HUES6 (cell line): ENCODE measurements around the gene B4GALNT2.
"Not testable (repeated sequence)": the region's sequence is repeated elsewhere in the genome, so short reads cannot be mapped to it uniquely, and the experiment has no call there.

Experiments used
- H3K27ac ChIP-seq: 2 replicates; pipeline ENCODE4 v1.7.0; 2013; ENCODE audit warnings: low read depth, mild to moderate bottlenecking, low read length, inconsistent platforms
- H3K27me3 ChIP-seq: 2 replicates; pipeline ENCODE4 v1.6.1; 2013; ENCODE audit warnings: low read length; ENCODE audit not compliant: control insufficient read depth, insufficient read depth
- H3K36me3 ChIP-seq: 2 replicates; pipeline ENCODE4 v1.6.1; 2013; ENCODE audit warnings: low read length; ENCODE audit not compliant: control insufficient read depth, insufficient read depth
- H3K4me1 ChIP-seq: 2 replicates; pipeline ENCODE4 v1.6.1; 2013; ENCODE audit warnings: low read length; ENCODE audit not compliant: control insufficient read depth, insufficient read depth
- H3K4me3 ChIP-seq: 2 replicates; pipeline ENCODE4 v1.5.1; 2013; ENCODE audit warnings: low read depth, low read length
- H3K9ac ChIP-seq: one replicate; pipeline ENCODE4 v1.6.1; 2013; ENCODE audit warnings: mild to moderate bottlenecking, low read length
- H3K9me3 ChIP-seq: 2 replicates; pipeline ENCODE4 v1.6.1; 2013; ENCODE audit warnings: low read depth, low read length; ENCODE audit not compliant: control insufficient read depth, insufficient read depth

B4GALNT2 gene

DNA sequence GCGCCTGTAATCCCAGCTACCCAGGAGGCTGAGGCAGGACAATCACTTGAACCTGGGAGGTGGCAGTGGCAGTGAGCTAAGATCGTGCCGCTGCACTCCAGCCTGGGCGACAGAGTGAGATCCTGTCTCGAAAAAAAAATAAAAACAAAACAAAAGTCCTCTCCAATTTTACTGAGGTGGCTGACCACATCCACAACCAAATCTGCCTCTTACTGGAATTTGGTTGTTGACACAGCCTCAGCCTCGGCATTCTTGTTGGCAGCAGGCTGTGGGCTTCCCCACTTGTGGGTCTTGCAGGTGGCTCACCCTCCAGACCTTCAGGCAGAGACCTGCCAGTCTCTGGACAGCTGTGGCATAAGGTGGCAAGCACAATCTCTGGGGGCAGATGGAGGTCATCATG is 15.6 kb downstream of the B4GALNT2 start:
- Histone ChIP-seq H3K9me3 (no peaks in the 10 kb centered on the region), H3K27me3 (no peaks in the 10 kb centered on the region), H3K9ac (no peak overlapping the region), H3K27ac (no peak overlapping the region), H3K4me1 (no peaks in the 10 kb centered on the region), H3K36me3 (no peaks in the 10 kb centered on the region), H3K4me3 (no peak overlapping the region)

DNA sequence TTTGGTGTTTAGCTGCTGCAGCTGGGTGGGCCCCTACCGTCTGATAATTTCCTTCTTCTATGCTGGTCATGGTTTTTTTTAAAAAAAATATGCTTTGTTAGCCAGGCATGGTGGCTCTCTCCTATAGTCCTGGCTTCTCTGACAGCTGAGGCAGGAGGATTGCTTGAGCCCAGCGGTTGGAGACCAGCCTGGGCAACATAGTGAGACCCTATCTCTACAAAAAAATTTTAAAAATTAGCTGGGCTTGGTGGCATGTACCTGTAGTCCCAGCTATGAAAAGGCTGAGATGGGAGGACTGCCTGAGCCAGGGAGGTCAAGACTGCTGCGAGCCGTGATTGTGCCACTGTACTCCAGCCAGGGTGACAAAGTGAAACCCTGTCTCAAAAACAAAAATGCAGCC is 19.4 kb downstream of the B4GALNT2 start:
- no peaks in the 10 kb centered on the region for H3K9me3 ChIP-seq
- no peaks in the 10 kb centered on the region for H3K4me1 ChIP-seq
- H3K27ac ChIP-seq = no peak overlapping the region
- no peak overlapping the region for H3K4me3 ChIP-seq
- no peak overlapping the region for H3K9ac ChIP-seq
- no peaks in the 10 kb centered on the region for H3K36me3 ChIP-seq
- no peaks in the 10 kb centered on the region for H3K27me3 ChIP-seq

DNA sequence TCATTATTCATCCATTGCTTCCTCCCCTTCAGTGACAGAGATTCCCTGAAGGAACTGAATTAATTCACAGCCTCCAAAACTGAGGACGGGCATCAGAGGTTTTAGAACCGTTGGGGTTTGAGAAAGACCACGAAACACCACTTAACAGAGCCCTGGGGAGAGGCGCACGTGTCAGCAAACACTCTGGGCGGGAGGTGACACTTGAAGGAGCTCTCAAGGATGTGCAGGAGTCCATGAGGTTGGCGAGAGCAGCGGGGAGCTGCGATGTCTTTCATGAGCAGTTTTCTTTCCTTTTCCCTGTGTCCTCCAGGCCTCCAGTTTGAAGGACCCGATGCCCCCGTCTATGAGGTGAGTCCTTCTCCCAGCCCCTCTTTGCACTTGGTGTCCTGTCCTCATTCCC is 23.7 kb downstream of the B4GALNT2 start:
- H3K36me3 ChIP-seq = no peaks in the 10 kb centered on the region
- no peaks in the 10 kb centered on the region for H3K9me3 ChIP-seq
- H3K27ac ChIP-seq = no peak overlapping the region
- peaks cover 6% of the 10 kb centered on the region; the same call in 1 of the 2 replicates for H3K4me1 ChIP-seq
- no peak overlapping the region for H3K4me3 ChIP-seq
- H3K9ac ChIP-seq = no peak overlapping the region
- H3K27me3 ChIP-seq = 0 out of 2 replicates have a peak, but pooled peaks cover 2% of the 10 kb centered on the region

DNA sequence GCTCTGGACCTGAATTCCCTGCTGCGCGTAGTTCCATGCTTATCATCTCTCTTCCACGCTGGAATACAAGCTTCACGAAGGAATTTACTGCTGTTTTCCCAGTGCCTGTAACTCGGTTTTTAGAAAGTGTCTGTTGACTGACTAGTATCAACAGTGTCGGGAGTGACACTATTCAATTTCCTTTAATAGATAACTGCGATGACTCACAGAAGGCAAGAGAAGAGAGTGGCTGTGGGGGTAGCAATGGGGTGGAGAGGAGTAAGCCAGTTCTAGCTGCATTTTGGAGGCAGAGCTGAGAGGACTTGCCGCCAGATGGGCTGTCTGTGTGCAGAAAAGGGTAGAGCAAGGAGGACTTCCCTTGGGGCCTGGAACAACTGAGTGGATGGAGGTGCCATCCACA is 25.2 kb downstream of the B4GALNT2 start:
- Histone ChIP-seq H3K27ac (no peak overlapping the region), H3K27me3 (0 out of 2 replicates have a peak, but pooled peaks cover 2% of the 10 kb centered on the region), H3K36me3 (no peaks in the 10 kb centered on the region)

DNA sequence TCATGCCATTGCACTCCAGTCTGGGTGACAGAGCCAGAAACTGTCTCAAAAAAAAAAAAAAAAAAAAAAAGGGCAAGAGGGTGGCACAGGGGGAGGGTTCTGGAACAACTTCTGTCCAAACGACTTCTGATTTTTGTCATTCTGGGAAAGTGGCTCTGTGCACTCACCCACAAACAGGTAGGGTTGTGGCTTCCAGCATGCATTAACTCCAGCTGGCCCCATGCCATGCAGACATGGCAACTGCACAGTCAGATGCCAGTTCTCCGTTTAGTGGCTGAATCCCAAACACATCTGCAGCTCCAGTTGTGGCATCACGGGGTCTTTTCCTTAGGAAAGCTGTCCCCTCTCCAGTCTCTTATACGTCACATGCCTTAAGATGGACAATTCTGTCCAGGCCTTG is 30.3 kb downstream of the B4GALNT2 start:
- H3K27me3 ChIP-seq = peaks cover 9% of the 10 kb centered on the region; the same call in 1 of the 2 replicates
- H3K9me3 ChIP-seq = no peaks in the 10 kb centered on the region
- H3K27ac ChIP-seq = no peak overlapping the region
- H3K9ac ChIP-seq = no peak overlapping the region
- peaks cover 3% of the 10 kb centered on the region; the same call in 1 of the 2 replicates for H3K4me1 ChIP-seq
- no peaks in the 10 kb centered on the region for H3K36me3 ChIP-seq
- H3K4me3 ChIP-seq = no peak overlapping the region

More for the DNA sequence above, 25.2 kb downstream of the B4GALNT2 start:
- Histone ChIP-seq H3K9me3 (no peaks in the 10 kb centered on the region), H3K4me3 (no peak overlapping the region), H3K9ac (no peak overlapping the region), H3K4me1 (peaks cover 6% of the 10 kb centered on the region; the same call in 1 of the 2 replicates)

DNA sequence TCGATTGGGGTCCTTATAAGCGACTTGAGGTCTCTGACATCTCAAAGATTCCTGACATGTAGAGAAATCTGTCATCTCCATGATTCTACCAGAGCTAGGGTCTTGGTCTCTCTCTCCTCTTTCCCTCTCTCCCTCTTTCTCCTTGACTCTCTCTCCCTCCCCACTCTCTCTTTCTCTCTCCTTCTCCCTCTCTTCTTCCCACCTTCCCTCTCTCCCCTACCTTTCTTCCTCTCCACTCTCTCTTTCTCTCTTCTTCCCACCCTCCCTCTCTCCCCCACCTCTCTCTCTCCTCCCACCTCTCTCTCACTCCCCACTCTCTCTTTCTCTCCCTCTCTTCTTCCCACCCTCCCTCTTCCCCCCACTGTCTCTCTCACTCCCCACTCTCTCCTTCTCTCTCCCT is 32.6 kb downstream of the B4GALNT2 start:
- no peaks in the 10 kb centered on the region for H3K36me3 ChIP-seq
- H3K4me3 ChIP-seq = no peak overlapping the region
- H3K9me3 ChIP-seq = peaks cover 10% of the 10 kb centered on the region
- H3K27ac ChIP-seq = no peak overlapping the region
- no peak overlapping the region for H3K9ac ChIP-seq
- no peaks in the 10 kb centered on the region for H3K4me1 ChIP-seq
- peaks cover 13% of the 10 kb centered on the region; the same call in 1 of the 2 replicates for H3K27me3 ChIP-seq

DNA sequence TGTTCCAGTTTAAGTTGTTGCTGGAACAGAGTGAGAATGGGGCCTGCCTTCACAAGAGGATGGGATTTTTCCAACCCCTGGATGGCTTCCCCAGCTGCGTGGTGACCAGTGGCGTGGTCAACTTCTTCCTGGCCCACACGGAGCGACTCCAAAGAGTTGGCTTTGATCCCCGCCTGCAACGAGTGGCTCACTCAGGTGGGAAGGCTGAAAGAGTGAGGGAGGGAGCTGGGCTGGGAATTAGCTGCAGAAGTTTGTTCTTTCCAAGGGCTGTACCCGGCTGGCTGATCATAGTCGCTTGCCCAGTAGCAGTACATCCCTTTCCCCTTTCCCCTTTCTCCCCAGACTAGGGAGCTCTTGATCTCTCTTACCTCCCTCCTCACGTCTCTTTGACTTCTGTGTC is 36.1 kb downstream of the B4GALNT2 start:
- Histone ChIP-seq H3K4me1 (no peaks in the 10 kb centered on the region), H3K9me3 (peaks cover 32% of the 10 kb centered on the region), H3K36me3 (no peaks in the 10 kb centered on the region), H3K9ac (no peak overlapping the region), H3K4me3 (no peak overlapping the region), H3K27ac (no peak overlapping the region), H3K27me3 (peaks cover 13% of the 10 kb centered on the region; the same call in 1 of the 2 replicates)

DNA sequence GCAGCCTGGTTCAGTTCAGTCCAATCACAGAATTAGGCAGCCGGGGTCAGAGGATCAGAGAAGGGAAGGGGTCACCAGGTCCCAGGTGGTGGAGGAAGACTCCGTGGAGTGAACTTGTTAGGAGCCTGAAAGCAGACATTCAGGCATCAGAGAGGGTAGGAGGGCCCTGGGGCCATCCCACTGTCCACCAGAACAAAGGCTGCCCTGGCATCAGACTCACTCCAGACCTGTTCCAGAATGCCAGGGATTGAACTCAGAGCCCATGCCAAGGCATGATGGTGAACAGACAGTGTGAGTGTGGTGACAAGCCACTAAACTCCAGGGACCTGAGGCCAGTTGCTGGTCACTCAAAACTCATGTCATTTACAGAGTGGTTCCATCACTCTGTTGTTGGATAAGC is 37.6 kb downstream of the B4GALNT2 start:
- Histone ChIP-seq H3K9me3 (peaks cover 34% of the 10 kb centered on the region), H3K36me3 (no peaks in the 10 kb centered on the region), H3K4me3 (no peak overlapping the region), H3K4me1 (no peaks in the 10 kb centered on the region), H3K27me3 (peaks cover 9% of the 10 kb centered on the region; the same call in 1 of the 2 replicates), H3K27ac (no peak overlapping the region), H3K9ac (no peak overlapping the region)

DNA sequence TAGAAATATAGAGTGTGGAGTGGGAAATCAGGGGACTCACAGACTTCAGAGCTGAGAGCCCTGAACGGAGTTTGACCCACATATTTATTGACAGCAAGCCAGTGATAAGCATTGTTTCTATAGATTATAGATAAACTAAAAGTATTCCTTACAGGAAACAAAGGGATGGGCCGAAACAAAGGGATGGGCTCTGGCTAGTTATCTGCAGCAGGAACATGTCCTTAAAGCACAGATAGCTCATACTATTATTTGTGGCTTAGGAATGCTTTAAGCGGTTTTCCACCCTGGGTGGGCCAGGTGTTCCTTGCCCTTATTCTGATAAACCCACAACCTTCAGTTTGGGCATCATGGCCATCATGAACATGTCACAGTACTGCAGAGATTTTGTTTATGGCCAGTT is 38.1 kb downstream of the B4GALNT2 start:
- peaks cover 38% of the 10 kb centered on the region for H3K9me3 ChIP-seq
- not testable (repeated sequence) for H3K36me3 ChIP-seq, H3K4me1 ChIP-seq, H3K27ac ChIP-seq, H3K4me3 ChIP-seq, H3K9ac ChIP-seq, H3K27me3 ChIP-seq

DNA sequence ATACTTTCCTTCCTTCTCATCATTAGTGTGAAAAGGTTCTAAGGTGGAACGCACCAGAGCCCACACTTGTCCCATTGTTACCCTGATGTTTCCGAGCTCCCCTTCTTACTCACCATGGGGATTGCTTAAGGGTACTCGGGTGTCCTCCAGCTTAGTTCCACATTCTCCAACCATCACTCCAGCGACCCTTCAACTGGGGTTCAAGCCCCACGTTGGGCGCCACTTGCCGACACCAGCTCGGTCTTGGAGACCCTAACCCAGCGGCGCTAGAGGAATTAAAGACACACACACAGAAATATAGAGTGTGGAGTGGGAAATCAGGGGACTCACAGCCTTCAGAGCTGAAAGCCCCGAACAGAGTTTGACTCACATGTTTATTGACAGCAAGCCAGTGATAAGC is 43.4 kb downstream of the B4GALNT2 start:
- not testable (repeated sequence) for H3K27me3 ChIP-seq, H3K9ac ChIP-seq, H3K27ac ChIP-seq, H3K4me3 ChIP-seq, H3K4me1 ChIP-seq, H3K36me3 ChIP-seq
- H3K9me3 ChIP-seq = peaks cover 35% of the 10 kb centered on the region

DNA sequence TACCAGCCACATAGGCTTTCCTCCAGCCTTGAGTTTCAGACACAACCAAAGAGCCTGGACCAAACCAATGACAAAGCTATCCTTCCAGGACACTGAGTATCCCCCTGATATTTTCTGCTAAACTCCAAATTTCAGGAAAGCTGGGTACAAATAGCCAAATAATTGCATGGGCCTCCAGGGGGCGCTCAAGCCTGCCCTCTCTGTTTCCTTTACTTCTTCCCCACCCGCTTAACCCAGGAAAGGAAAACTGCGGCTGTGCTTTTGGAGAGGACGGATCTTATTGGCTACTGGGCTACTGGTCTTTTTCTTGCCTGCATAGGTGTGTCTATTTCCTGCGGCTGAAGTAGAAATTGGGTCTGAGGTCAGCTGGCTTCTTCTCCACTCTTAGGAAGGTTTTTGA is 47.7 kb downstream of the B4GALNT2 start:
- Histone ChIP-seq H3K9me3 (peaks cover 36% of the 10 kb centered on the region), H3K4me3 (no peak overlapping the region), H3K4me1 (no peaks in the 10 kb centered on the region), H3K9ac (no peak overlapping the region), H3K27me3 (no peaks in the 10 kb centered on the region), H3K36me3 (no peaks in the 10 kb centered on the region), H3K27ac (no peak overlapping the region)
